Liver (tissue), 3 donors: ENCODE measurements around the gene CCDC116.

ENCODE experiments used
- GABPA ChIP-seq, 2 donors: IDR thresholded peaks in 1 of 2; conservative IDR thresholded peaks in 1 of 2; 2 replicates each; pipeline ENCODE4 v1.6.1; 2016; ENCODE audit warnings: antibody characterized with exemption in 2 of 2, mild to moderate bottlenecking in 1 of 2, moderate library complexity in 1 of 2
- RAD21 ChIP-seq, 2 donors: IDR thresholded peaks; 2 replicates each; pipeline ENCODE4 v1.6.1; 2016; ENCODE audit warnings: antibody characterized with exemption in 2 of 2, mild to moderate bottlenecking in 2 of 2
- TAF1 ChIP-seq: conservative IDR thresholded peaks from 2 replicates; pipeline ENCODE4 v1.6.1; 2016; ENCODE audit warnings: antibody characterized with exemption, mild to moderate bottlenecking
- TF ChIP-seq, protein P1 (sequence below): IDR thresholded peaks from 2 replicates; pipeline ENCODE4 v1.6.1; 2016; ENCODE audit warnings: antibody characterized with exemption, mild to moderate bottlenecking
- TF ChIP-seq, protein P2 (sequence below): fragments of 150-350 bp; IDR thresholded peaks from 2 replicates; pipeline ENCODE4 v1.5.1; 2017; ENCODE audit warnings: improper control_type of control experiment, low read depth, low read length; ENCODE audit not compliant: missing input control
- TF ChIP-seq, protein P3 (sequence below): IDR thresholded peaks from 2 replicates; pipeline ENCODE4 v1.6.1; 2016; ENCODE audit warnings: antibody characterized with exemption
- TF ChIP-seq, protein P4 (sequence below): IDR thresholded peaks from 2 replicates; pipeline ENCODE4 v1.6.1; 2016; ENCODE audit warnings: antibody characterized with exemption
- donor health status: healthy.
- donor health status: healthy.

DNA sequence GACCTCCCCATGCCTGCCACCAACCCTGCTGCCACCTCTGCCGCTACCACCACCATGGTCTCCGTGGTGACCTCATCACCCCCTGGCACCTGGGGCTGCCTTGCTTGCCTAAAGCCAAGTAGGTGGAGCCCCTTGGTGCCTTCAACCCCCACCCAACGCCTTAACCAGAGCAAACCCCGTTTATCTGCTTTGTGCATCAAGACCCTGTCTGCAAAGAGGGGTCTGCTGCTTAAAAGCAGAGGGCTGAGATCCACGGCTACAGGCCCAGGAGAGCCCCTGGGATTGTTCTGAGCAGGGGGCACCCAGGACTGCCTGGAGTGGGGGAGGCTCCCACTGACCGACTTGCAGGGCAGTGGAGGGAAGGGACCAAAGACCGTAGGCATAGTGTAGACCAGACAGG is 28.3 kb downstream of the CCDC116 start:
- no peak for TF ChIP-seq GABPA (IDR thresholded peaks at IDR 0.05 in 1 of 2, conservative IDR thresholded peaks at IDR 0.05 in 1 of 2)
- no peak for TF ChIP-seq TAF1
- TF ChIP-seq RAD21 (IDR thresholded peaks at IDR 0.05), result no peak
- TF ChIP-seq, protein P1, sequence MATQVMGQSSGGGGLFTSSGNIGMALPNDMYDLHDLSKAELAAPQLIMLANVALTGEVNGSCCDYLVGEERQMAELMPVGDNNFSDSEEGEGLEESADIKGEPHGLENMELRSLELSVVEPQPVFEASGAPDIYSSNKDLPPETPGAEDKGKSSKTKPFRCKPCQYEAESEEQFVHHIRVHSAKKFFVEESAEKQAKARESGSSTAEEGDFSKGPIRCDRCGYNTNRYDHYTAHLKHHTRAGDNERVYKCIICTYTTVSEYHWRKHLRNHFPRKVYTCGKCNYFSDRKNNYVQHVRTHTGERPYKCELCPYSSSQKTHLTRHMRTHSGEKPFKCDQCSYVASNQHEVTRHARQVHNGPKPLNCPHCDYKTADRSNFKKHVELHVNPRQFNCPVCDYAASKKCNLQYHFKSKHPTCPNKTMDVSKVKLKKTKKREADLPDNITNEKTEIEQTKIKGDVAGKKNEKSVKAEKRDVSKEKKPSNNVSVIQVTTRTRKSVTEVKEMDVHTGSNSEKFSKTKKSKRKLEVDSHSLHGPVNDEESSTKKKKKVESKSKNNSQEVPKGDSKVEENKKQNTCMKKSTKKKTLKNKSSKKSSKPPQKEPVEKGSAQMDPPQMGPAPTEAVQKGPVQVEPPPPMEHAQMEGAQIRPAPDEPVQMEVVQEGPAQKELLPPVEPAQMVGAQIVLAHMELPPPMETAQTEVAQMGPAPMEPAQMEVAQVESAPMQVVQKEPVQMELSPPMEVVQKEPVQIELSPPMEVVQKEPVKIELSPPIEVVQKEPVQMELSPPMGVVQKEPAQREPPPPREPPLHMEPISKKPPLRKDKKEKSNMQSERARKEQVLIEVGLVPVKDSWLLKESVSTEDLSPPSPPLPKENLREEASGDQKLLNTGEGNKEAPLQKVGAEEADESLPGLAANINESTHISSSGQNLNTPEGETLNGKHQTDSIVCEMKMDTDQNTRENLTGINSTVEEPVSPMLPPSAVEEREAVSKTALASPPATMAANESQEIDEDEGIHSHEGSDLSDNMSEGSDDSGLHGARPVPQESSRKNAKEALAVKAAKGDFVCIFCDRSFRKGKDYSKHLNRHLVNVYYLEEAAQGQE, result no peak
- TF ChIP-seq, protein P2, sequence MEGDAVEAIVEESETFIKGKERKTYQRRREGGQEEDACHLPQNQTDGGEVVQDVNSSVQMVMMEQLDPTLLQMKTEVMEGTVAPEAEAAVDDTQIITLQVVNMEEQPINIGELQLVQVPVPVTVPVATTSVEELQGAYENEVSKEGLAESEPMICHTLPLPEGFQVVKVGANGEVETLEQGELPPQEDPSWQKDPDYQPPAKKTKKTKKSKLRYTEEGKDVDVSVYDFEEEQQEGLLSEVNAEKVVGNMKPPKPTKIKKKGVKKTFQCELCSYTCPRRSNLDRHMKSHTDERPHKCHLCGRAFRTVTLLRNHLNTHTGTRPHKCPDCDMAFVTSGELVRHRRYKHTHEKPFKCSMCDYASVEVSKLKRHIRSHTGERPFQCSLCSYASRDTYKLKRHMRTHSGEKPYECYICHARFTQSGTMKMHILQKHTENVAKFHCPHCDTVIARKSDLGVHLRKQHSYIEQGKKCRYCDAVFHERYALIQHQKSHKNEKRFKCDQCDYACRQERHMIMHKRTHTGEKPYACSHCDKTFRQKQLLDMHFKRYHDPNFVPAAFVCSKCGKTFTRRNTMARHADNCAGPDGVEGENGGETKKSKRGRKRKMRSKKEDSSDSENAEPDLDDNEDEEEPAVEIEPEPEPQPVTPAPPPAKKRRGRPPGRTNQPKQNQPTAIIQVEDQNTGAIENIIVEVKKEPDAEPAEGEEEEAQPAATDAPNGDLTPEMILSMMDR, result no peak
- TF ChIP-seq, protein P3, sequence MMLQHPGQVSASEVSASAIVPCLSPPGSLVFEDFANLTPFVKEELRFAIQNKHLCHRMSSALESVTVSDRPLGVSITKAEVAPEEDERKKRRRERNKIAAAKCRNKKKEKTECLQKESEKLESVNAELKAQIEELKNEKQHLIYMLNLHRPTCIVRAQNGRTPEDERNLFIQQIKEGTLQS, result no peak
- TF ChIP-seq, protein P4, sequence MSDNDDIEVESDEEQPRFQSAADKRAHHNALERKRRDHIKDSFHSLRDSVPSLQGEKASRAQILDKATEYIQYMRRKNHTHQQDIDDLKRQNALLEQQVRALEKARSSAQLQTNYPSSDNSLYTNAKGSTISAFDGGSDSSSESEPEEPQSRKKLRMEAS, result no peak
